Measurements from ENCODE around the gene GLG1.

GLG1 gene

GRCh38 chr16:74608944-74609343 is 2.0 kb upstream of the GLG1 start:
- no peak for DNase-seq (ENCODE audit: low read depth)

- DNase-seq (ENCODE audit: low read depth), result no peak
These were observed 1.5 kb upstream of the GLG1 start for GRCh38 chr16:74608381-74608780.

GRCh38 chr16:74607962-74608356 is 1.0 kb upstream of the GLG1 start:
- DNase-seq (ENCODE audit: low read depth), result no peak

- no peak for DNase-seq (ENCODE audit: low read depth)
These were observed 522 bp upstream of the GLG1 start for GRCh38 chr16:74607310-74607961.

- DNase-seq (ENCODE audit: low read depth), result no peak
These were observed 981 bp downstream of the GLG1 start for GRCh38 chr16:74605746-74606520.

- no peak for DNase-seq (ENCODE audit: low read depth)
These were observed 1.6 kb downstream of the GLG1 start for GRCh38 chr16:74605332-74605731.

- no peak for DNase-seq (ENCODE audit: low read depth)
These were observed 3.1 kb downstream of the GLG1 start for GRCh38 chr16:74603848-74604247.

GRCh38 chr16:74601126-74601871 is 5.6 kb downstream of the GLG1 start:
- no peak for DNase-seq (ENCODE audit: low read depth)

GRCh38 chr16:74596586-74596985 is 10.3 kb downstream of the GLG1 start:
- DNase-seq (ENCODE audit: low read depth), result no peak

- no peak for DNase-seq (ENCODE audit: low read depth)
These were observed 14.1 kb downstream of the GLG1 start for GRCh38 chr16:74592847-74593246.

- DNase-seq (ENCODE audit: low read depth), result no peak
These were observed 14.9 kb downstream of the GLG1 start for GRCh38 chr16:74591876-74592650.

GRCh38 chr16:74586948-74587347 is 20.0 kb downstream of the GLG1 start:
- DNase-seq (ENCODE audit: low read depth), result no peak

- DNase-seq (ENCODE audit: low read depth), result no peak
These were observed 21.0 kb downstream of the GLG1 start for GRCh38 chr16:74585846-74586443.

- DNase-seq (ENCODE audit: low read depth), result no peak
These were observed 22.8 kb downstream of the GLG1 start for GRCh38 chr16:74583926-74584666.

GRCh38 chr16:74582970-74583369 is 23.9 kb downstream of the GLG1 start:
- DNase-seq (ENCODE audit: low read depth), result no peak

- no peak for DNase-seq (ENCODE audit: low read depth)
These were observed 26.1 kb downstream of the GLG1 start for GRCh38 chr16:74580833-74581232.

GRCh38 chr16:74578838-74579237 is 28.1 kb downstream of the GLG1 start:
- no peak for DNase-seq (ENCODE audit: low read depth)

GRCh38 chr16:74578433-74578832 is 28.5 kb downstream of the GLG1 start:
- no peak for DNase-seq (ENCODE audit: low read depth)

- DNase-seq (ENCODE audit: low read depth), result peak; percentile 6
These were observed 29.0 kb downstream of the GLG1 start for GRCh38 chr16:74577882-74578366.

GRCh38 chr16:74575807-74576643 is 30.9 kb downstream of the GLG1 start:
- DNase-seq (ENCODE audit: low read depth), result no peak
